RWPE1 (cell line): Measurements from ENCODE around the gene ARFRP1.
"Not testable (repeated sequence)": the region's sequence is repeated elsewhere in the genome, so short reads cannot be mapped to it uniquely, and the experiment has no call there.

Source experiments
- CTCF ChIA-PET: fragments of 350-600 bp; sonication (Branson Sonifier 250); formaldehyde crosslinking; extraction: SDS; loops from one replicate; lab custom pipeline; 2021; lab: Yijun Ruan, JAX
- POLR2A ChIA-PET: fragments of 400-600 bp; formaldehyde crosslinking; extraction: SDS; loops from one replicate; lab custom pipeline; 2020; ENCODE audit warnings: antibody characterized with exemption; ENCODE audit not compliant: low non-redundant PET; lab: Yijun Ruan, JAX
- DNase-seq: peaks from one replicate; pipeline ENCODE4 v3.0.0; 2012; ENCODE audit warnings: low spot score
- H3K27ac ChIP-seq: fragments of 450-650 bp; 2 replicates; pipeline ENCODE4 v1.5.1; 2017
- TF ChIP-seq, protein P1 (sequence below): fragments of 450-650 bp; conservative IDR thresholded peaks from 2 replicates; pipeline ENCODE4 v1.5.1; 2017; ENCODE audit warnings: low read depth, mild to moderate bottlenecking

Gene ARFRP1

GRCh38 chr20:63653974-63654668 lies 53.7 kb downstream of the ARFRP1 start:
- POLR2A ChIA-PET = no interaction called here
- no peak for DNase-seq
- H3K27ac ChIP-seq = peak overlapping the region; percentile 89
- CTCF ChIA-PET = no interaction called here
- TF ChIP-seq, protein P1, sequence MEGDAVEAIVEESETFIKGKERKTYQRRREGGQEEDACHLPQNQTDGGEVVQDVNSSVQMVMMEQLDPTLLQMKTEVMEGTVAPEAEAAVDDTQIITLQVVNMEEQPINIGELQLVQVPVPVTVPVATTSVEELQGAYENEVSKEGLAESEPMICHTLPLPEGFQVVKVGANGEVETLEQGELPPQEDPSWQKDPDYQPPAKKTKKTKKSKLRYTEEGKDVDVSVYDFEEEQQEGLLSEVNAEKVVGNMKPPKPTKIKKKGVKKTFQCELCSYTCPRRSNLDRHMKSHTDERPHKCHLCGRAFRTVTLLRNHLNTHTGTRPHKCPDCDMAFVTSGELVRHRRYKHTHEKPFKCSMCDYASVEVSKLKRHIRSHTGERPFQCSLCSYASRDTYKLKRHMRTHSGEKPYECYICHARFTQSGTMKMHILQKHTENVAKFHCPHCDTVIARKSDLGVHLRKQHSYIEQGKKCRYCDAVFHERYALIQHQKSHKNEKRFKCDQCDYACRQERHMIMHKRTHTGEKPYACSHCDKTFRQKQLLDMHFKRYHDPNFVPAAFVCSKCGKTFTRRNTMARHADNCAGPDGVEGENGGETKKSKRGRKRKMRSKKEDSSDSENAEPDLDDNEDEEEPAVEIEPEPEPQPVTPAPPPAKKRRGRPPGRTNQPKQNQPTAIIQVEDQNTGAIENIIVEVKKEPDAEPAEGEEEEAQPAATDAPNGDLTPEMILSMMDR = no peak

DNA sequence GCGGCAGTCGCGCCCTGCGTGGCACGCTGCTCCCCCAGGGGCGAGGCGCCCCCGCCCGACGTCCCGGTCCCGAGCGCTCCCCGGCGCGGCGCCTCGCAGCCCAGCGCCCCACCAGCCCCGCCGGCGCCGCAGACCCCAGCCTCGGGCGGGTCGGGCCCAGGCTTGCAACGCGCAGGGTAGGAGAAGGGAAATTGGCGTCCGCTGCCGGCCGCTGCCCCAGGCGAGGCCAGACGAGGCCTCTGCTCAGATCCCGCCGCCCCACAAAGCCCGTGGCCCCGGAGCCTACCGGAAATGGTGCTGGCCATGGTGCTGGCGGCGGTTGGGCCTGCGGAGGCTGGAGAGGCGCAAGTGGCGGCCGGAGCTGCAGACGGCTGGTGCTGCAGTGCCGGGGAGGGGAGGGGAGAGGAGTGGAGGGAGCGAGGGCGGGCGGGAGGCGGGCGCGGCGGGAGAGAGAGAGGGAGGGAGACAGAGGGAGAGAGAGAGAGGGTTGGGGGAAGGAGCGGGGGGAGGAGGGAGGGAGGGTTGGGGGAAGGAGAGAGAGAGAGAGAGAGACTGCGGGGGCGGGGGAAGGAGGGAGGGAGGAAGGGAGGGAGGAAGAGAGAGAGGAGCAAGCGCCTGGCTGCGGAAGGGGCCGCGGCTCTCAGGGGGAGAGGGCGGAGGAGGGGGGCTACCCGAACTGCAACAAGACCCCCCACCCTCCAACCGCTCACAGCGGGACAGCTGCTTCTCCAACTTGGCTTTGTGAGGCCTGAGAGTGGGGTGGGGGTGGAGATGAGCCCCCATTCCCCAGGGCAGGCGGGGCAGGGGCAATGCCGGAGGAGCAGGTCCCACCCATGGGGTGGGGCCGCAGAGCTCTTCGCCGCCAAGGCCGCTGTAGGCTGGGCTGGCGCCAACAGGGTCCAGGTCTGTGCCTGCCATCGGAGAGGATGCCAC lies 54.5 kb downstream of the ARFRP1 start, which contains the start of gene STMN3:
Gene STMN3, minus strand, starts transcription at position 384 of the 933 bp plus-strand sequence. Its CDS starts 79 bp downstream, at position 305.
- CTCF ChIA-PET = interaction anchor here (0.5 to 0.6 kb wide), 2 partner anchors 115 to 455 kb away, joined by 4 to 5 read pairs; no protein-coding TSS in a partner anchor
- H3K27ac ChIP-seq = peak within 1 kb of the TSS; percentile 89
- TF ChIP-seq, protein P1 = no peak
- peak; percentile 89 for DNase-seq
- POLR2A ChIA-PET = no interaction called here

DNA sequence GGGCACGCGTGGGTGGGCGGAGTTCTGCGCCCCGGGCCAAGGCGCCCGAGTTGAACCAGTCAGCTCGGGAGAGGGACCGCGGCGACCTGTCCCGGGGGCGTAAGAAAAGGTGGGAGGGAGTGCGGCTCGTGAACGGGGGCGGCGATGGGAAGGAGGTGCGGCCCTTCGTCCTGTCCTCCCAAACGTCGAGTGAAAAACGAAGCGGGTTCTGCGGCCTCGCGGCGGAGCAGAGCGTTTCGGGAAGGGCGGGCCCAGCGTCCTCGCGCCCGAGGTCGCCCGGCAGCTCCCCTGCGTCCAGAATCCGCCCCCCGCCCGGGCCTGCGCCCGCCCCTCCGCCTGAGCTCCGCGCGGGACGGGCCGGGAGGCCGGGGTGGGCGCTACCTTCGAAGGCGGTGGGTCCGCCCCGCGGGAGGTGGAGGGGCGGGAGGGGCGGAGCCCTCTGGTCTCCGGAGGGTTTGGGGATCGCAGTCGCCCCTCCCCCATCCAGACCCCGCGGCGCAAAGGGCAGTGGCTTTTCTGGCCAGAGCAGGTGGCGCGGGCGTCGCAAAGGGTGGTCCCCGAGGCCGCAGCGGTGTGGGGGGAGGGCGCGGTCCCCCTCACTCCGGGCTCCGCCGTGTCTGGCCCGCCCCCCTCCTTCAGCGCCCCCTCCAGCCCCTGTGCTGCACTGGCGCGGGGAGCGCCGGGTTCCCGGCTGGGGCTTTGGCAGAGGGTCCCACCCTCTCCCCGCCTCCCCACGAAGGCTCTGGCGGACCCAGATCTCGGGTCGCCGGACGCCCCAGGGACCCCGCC lies 55.4 kb downstream of the ARFRP1 start:
- H3K27ac ChIP-seq = peak overlapping the region; percentile 89
- TF ChIP-seq, protein P1 = no peak; the same call in 1 of the 2 replicates
- DNase-seq = no peak
- CTCF ChIA-PET = interaction anchor here (0.6 to 0.9 kb wide), 3 partner anchors 35 to 343 kb away, joined by 3 to 5 read pairs (median 4); no protein-coding TSS in a partner anchor
- POLR2A ChIA-PET = interaction anchor here (0.5 kb wide), 1 partner anchor 24 kb away, joined by 10 read pairs; no protein-coding TSS in a partner anchor

DNA sequence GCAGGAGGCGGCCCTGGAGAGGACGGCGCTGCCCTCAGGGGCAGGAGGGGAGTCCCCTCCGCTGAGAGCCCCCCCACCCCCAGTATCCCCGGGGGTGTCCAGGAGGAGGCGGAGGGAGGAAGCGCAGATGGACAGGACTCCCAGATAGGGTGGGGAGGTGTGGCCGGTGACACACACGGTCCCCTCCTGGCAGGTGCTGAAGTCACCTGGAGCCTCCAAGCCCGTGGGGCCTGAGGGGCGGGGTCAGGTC lies 55.9 kb downstream of the ARFRP1 start:
- DNase-seq = no peak
- ChIA-PET CTCF (interaction anchor here (0.6 to 0.9 kb wide), 3 partner anchors 35 to 343 kb away, joined by 3 to 5 read pairs (median 4); no protein-coding TSS in a partner anchor), POLR2A (no interaction called here)
- TF ChIP-seq, protein P1 = no peak
- H3K27ac ChIP-seq = peak overlapping the region; percentile 89

DNA sequence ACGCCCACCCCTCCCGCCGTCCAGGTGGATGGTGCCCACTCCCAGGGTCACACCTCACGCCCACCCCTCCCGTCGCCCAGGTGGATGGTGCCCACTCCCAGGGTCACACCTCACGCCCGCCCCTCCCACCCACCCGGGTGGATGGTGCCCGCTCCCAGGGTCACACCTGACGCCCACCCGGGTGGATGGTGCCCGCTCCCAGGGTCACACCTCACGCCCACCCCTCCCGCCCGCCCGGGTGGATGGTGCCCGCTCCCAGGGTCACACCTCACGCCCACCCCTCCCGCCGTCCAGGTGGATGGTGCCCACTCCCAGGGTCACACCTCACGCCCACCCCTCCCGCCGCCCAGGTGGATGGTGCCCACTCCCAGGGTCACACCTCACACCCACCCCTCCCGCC lies 57.3 kb downstream of the ARFRP1 start:
- DNase-seq, POLR2A ChIA-PET: not testable (repeated sequence)

GRCh38 chr20:63648895-63649589 lies 58.7 kb downstream of the ARFRP1 start:
- TF ChIP-seq, protein P1 = no peak
- CTCF ChIA-PET = interaction anchor here (0.7 to 0.8 kb wide), 2 partner anchors 57 to 108 kb away, joined by 3 to 4 read pairs; no protein-coding TSS in a partner anchor
- DNase-seq = no peak
- peak overlapping the region; percentile 42 for H3K27ac ChIP-seq
- POLR2A ChIA-PET = no interaction called here

More for the DNA sequence above, 57.3 kb downstream of the ARFRP1 start:
- CTCF ChIA-PET, H3K27ac ChIP-seq: not testable (repeated sequence)
